ENCODE data around the gene CXCL17.

The CXCL17 gene

GRCh38 chr19:42396381-42397262 is 46.1 kb downstream of the CXCL17 start:
- Histone ChIP-seq H3K4me3 (ENCODE audit: low read depth, low read length) (peak overlapping the region; percentile 88), H3K9me3 (ENCODE audit: severe bottlenecking) (no peaks in the 10 kb centered on the region), H3K27me3 (ENCODE audit: insufficient read depth, low read depth, severe bottlenecking) (no peaks in the 10 kb centered on the region), H3K36me3 (no peaks in the 10 kb centered on the region), H3K27ac (peak overlapping the region; percentile 93)
- DNase-seq: peak; percentile 99
- no peak for TF ChIP-seq CTCF (IDR thresholded peaks at IDR 0.05; ENCODE audit: low read depth, low read length)

GRCh38 chr19:42394751-42395150 is 48.0 kb downstream of the CXCL17 start:
- no peak for TF ChIP-seq CTCF (IDR thresholded peaks at IDR 0.05; ENCODE audit: low read depth, low read length)
- DNase-seq: no peak
- Histone ChIP-seq H3K4me3 (ENCODE audit: low read depth, low read length) (no peak overlapping the region), H3K36me3 (no peaks in the 10 kb centered on the region), H3K27ac (no peak overlapping the region), H3K9me3 (ENCODE audit: severe bottlenecking) (no peaks in the 10 kb centered on the region), H3K27me3 (ENCODE audit: insufficient read depth, low read depth, severe bottlenecking) (no peaks in the 10 kb centered on the region)

DNA sequence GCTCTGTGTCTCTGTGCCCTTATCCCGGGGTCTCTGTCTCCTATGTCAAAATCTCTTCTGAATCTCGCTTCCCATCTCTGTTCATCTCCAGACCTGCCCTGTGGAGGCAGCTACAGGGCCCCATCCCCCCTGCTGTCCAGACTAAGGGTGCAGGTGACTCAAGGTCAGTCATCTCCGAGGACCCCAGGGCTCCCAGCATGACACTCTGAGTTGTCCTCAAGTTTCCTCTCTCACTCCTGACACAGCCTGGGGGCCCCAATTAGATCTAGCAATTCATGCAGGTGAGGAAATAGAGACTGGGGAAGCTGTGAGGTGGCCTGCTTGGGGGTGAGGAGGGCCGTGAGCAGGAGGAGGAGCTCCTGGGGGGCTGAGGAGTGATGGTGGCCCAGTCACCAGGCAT is 50.6 kb downstream of the CXCL17 start:
- no peak for TF ChIP-seq CTCF (IDR thresholded peaks at IDR 0.05; ENCODE audit: low read depth, low read length)
- no peaks in the 10 kb centered on the region for H3K36me3 ChIP-seq
- no peak overlapping the region for H3K27ac ChIP-seq
- no peak overlapping the region for H3K4me3 ChIP-seq (ENCODE audit: low read depth, low read length)
- H3K27me3 ChIP-seq (ENCODE audit: insufficient read depth, low read depth, severe bottlenecking): no peaks in the 10 kb centered on the region
- DNase-seq: no peak
- no peaks in the 10 kb centered on the region for H3K9me3 ChIP-seq (ENCODE audit: severe bottlenecking)

- no peak for DNase-seq
- Histone ChIP-seq H3K9me3 (ENCODE audit: severe bottlenecking) (no peaks in the 10 kb centered on the region), H3K36me3 (no peaks in the 10 kb centered on the region), H3K4me3 (ENCODE audit: low read depth, low read length) (no peak within 1 kb of the TSS), H3K27ac (no peak within 1 kb of the TSS), H3K27me3 (ENCODE audit: insufficient read depth, low read depth, severe bottlenecking) (no peaks in the 10 kb centered on the region)
- TF ChIP-seq CTCF (IDR thresholded peaks at IDR 0.05; ENCODE audit: low read depth, low read length): no peak
These were observed 52.8 kb downstream of the CXCL17 start, which contains the start of gene CNFN for GRCh38 chr19:42389899-42390298. Gene CNFN, minus strand, starts transcription at chr19:42390297. Its CDS starts 1,260 bp downstream, at chr19:42389037.

DNA sequence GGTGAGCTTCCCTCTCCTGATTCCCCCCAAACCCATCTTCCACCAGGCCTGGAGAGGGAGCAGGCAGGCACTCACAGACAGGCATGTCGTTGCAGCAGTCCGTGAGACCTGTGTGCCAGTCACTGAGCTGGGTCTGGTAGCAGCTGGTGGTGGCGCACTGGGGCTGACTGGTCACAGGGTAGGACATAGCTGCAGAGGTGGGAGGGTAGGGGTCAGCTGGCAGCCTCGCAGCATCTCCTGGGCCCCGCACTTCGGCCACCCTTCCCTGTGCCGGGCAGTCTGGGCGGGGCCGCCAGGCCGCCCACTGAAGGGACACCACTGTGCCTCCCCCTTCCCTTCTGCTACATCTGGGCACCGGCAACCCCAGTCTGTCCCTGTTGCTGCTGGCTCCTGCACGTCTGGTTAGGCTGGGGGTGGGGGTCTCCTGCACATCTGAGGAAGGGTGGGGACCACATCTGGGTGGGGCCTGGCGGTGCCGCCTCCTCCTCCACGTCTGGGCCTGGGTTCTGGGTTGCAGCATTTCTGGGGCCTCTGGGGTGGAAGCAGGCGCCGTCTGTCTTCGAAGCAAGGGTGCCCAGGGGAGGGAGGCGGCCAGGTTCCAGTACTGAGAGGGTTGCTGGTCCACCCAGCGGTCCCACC is 53.8 kb downstream of the CXCL17 start:
- Histone ChIP-seq H3K9me3 (ENCODE audit: severe bottlenecking) (no peaks in the 10 kb centered on the region), H3K27me3 (ENCODE audit: insufficient read depth, low read depth, severe bottlenecking) (no peaks in the 10 kb centered on the region), H3K4me3 (ENCODE audit: low read depth, low read length) (no peak overlapping the region), H3K36me3 (no peaks in the 10 kb centered on the region), H3K27ac (no peak overlapping the region)
- no peak for TF ChIP-seq CTCF (IDR thresholded peaks at IDR 0.05; ENCODE audit: low read depth, low read length)
- DNase-seq: no peak
